NB4 (cell line): Measurements from ENCODE around the gene GULP1.

Source experiments
- MYC ChIP-seq: IDR thresholded peaks from 2 replicates; pipeline ENCODE4 v1.6.1; 2011; ENCODE audit warnings: low read depth, low read length
- POLR2A ChIP-seq: IDR thresholded peaks from 2 replicates; pipeline ENCODE4 v1.6.1; 2011; ENCODE audit warnings: mild to moderate bottlenecking; ENCODE audit not compliant: insufficient read length; ENCODE audit errors: extremely low read depth
- TF ChIP-seq, protein P1 (sequence below): IDR thresholded peaks from one replicate; pipeline ENCODE4 v1.5.1; 2012; ENCODE audit warnings: low read depth, low read length

DNA sequence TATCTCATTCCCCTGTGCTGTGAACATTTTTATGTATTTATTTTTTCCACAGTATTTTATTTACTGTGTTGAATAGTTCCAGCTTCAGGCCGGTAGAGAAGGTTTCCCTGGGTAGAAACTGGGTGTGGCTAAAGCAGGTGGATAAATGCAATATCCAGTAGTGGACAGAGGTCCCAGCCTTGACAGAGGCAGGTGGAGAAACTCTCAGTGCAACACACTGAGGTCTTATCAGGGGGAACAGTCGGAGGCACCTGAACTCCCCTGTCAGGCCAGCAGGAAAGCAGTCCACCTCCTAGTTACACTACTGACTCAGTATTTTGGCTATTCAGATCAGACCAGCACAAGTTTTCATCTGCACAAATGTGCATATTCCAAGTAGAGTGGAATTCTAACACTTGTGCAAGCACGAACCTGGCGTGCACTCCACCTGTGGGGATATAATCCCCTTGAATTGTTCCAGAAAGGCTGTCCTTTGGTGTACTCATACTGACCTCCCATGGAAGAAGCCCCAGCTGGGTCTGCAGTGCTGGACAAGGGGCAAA lies 103.3 kb downstream of the GULP1 start:
- TF ChIP-seq POLR2A (no peak), MYC (no peak)
- TF ChIP-seq, protein P1, sequence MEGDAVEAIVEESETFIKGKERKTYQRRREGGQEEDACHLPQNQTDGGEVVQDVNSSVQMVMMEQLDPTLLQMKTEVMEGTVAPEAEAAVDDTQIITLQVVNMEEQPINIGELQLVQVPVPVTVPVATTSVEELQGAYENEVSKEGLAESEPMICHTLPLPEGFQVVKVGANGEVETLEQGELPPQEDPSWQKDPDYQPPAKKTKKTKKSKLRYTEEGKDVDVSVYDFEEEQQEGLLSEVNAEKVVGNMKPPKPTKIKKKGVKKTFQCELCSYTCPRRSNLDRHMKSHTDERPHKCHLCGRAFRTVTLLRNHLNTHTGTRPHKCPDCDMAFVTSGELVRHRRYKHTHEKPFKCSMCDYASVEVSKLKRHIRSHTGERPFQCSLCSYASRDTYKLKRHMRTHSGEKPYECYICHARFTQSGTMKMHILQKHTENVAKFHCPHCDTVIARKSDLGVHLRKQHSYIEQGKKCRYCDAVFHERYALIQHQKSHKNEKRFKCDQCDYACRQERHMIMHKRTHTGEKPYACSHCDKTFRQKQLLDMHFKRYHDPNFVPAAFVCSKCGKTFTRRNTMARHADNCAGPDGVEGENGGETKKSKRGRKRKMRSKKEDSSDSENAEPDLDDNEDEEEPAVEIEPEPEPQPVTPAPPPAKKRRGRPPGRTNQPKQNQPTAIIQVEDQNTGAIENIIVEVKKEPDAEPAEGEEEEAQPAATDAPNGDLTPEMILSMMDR, result no peak
